ACC112 (cell line): ENCODE data around the gene MAP2K6.

Source experiments
- H2AFZ ChIP-seq: fragments of 200-600 bp; sonication (generic); one replicate; pipeline ENCODE4 v1.6.0; 2017; ENCODE audit warnings: antibody characterized with exemption, low read length; ENCODE audit not compliant: unreplicated experiment
- H3K27ac ChIP-seq: fragments of 200-600 bp; sonication (generic); 2 replicates; pipeline ENCODE4 v1.5.1; 2014; ENCODE audit warnings: low read depth, mild to moderate bottlenecking, antibody characterized with exemption, low read length, moderate library complexity
- H3K27me3 ChIP-seq: fragments of 200-600 bp; sonication (generic); 2 replicates; pipeline ENCODE4 v1.6.1; 2014; ENCODE audit warnings: mild to moderate bottlenecking, antibody characterized with exemption, low read length, moderate library complexity, mixed read lengths; ENCODE audit not compliant: insufficient read depth
- H3K36me3 ChIP-seq: fragments of 200-600 bp; sonication (generic); 2 replicates; pipeline ENCODE4 v1.6.1; 2016; ENCODE audit warnings: mild to moderate bottlenecking, antibody characterized with exemption, low read length, moderate library complexity, mixed read lengths; ENCODE audit not compliant: insufficient read depth
- H3K4me1 ChIP-seq: fragments of 200-600 bp; sonication (generic); one replicate; pipeline ENCODE4 v1.6.1; 2016; ENCODE audit warnings: low read length, mixed read lengths; ENCODE audit not compliant: insufficient read depth, unreplicated experiment, control insufficient read depth
- H3K4me3 ChIP-seq: fragments of 200-600 bp; sonication (generic); 2 replicates; pipeline ENCODE4 v1.5.1; 2014; ENCODE audit warnings: mild to moderate bottlenecking, low read depth, low read length
- H3K79me2 ChIP-seq: fragments of 200-600 bp; sonication (generic); one replicate; pipeline ENCODE4 v1.6.0; 2016; ENCODE audit warnings: low read length; ENCODE audit not compliant: control insufficient read depth, unreplicated experiment, insufficient read depth

Gene MAP2K6

GRCh38 chr17:69414408-69415274 lies at the start of gene MAP2K6:
TSS of gene MAP2K6 (plus strand) at chr17:69414697. CDS start at chr17:69414985, 288 bp downstream.
- H3K27ac ChIP-seq, result no peak within 1 kb of the TSS

DNA sequence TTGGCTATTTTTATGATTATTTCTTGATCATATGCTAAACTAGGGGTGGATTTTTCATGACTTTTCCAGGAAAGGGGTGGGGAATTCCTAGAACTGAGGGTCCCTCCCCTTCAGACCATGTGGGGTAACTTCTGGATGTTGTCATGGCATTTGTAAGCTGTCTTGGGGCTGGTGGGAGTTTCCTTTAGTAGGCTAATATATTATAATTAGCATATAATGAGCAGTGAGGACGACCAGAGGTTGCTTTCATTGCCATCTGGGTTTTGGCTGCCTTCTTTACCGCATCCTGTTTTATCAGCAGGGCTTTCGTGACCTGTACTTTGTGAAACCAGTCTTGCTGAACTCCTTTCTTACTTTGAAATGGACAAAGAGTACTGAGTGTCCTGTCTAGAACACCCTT lies 47.2 kb upstream of the MAP2K6 start:
- no peaks in the 10 kb centered on the region for H3K36me3 ChIP-seq
- H3K27ac ChIP-seq, result no peak overlapping the region
- H3K27me3 ChIP-seq, result no peaks in the 10 kb centered on the region
- no peak overlapping the region for H3K4me3 ChIP-seq
- no peaks in the 10 kb centered on the region for H3K4me1 ChIP-seq
- no peaks in the 10 kb centered on the region for H3K79me2 ChIP-seq
- no peak overlapping the region for H2AFZ ChIP-seq

More at GRCh38 chr17:69414408-69415274, at the start of gene MAP2K6:
- Histone ChIP-seq H2AFZ (peak within 1 kb of the TSS; percentile 93), H3K4me1 (no peaks in the 10 kb centered on the region), H3K79me2 (no peaks in the 10 kb centered on the region), H3K27me3 (no peaks in the 10 kb centered on the region), H3K36me3 (no peaks in the 10 kb centered on the region), H3K4me3 (peak within 1 kb of the TSS; percentile 78)

GRCh38 chr17:69373069-69373468 lies 41.4 kb upstream of the MAP2K6 start:
- no peak overlapping the region for H3K27ac ChIP-seq
- H3K36me3 ChIP-seq, result no peaks in the 10 kb centered on the region
- no peaks in the 10 kb centered on the region for H3K27me3 ChIP-seq
- H3K4me1 ChIP-seq, result no peaks in the 10 kb centered on the region
- no peaks in the 10 kb centered on the region for H3K79me2 ChIP-seq
- no peak overlapping the region for H3K4me3 ChIP-seq
- no peak overlapping the region for H2AFZ ChIP-seq

DNA sequence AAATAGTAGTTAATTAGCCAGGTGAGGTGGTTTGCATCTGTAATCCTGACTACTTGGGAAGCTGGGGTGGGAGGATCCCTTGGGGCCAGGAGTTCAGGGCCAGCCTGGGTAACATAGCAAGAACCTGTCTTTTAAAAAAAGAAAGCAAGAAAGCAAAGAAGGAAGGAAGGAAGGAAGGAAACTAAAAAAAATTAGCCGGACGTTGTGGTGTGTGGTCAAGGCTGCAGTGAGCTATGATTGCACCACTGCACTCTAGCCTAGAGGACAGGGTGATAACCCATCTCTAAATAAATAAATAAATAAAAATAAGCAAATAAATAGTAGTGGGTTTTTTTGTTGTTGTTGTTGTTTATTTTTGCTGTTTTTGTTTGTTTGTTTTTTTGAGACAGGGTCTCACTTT lies 39.3 kb upstream of the MAP2K6 start:
- Histone ChIP-seq H3K4me3 (no peak overlapping the region), H3K36me3 (no peaks in the 10 kb centered on the region), H2AFZ (no peak overlapping the region), H3K4me1 (no peaks in the 10 kb centered on the region), H3K79me2 (no peaks in the 10 kb centered on the region), H3K27ac (no peak overlapping the region), H3K27me3 (no peaks in the 10 kb centered on the region)

- no peaks in the 10 kb centered on the region for H3K4me1 ChIP-seq
- H3K4me3 ChIP-seq, result no peak overlapping the region
- H3K79me2 ChIP-seq, result no peaks in the 10 kb centered on the region
- H3K36me3 ChIP-seq, result no peaks in the 10 kb centered on the region
- H2AFZ ChIP-seq, result no peak overlapping the region
- H3K27ac ChIP-seq, result no peak overlapping the region
- peaks cover 10% of the 10 kb centered on the region for H3K27me3 ChIP-seq
Observed at GRCh38 chr17:69388822-69389442, 25.6 kb upstream of the MAP2K6 start.

GRCh38 chr17:69390795-69391501 lies 23.5 kb upstream of the MAP2K6 start:
- H3K4me3 ChIP-seq, result no peak overlapping the region
- H3K79me2 ChIP-seq, result no peaks in the 10 kb centered on the region
- no peaks in the 10 kb centered on the region for H3K36me3 ChIP-seq
- H3K4me1 ChIP-seq, result no peaks in the 10 kb centered on the region
- H3K27ac ChIP-seq, result no peak overlapping the region
- H2AFZ ChIP-seq, result no peak overlapping the region
- peaks cover 10% of the 10 kb centered on the region for H3K27me3 ChIP-seq

- Histone ChIP-seq H3K4me3 (no peak overlapping the region), H3K79me2 (no peaks in the 10 kb centered on the region), H3K27me3 (no peaks in the 10 kb centered on the region), H3K36me3 (no peaks in the 10 kb centered on the region), H3K4me1 (no peaks in the 10 kb centered on the region), H3K27ac (no peak overlapping the region), H2AFZ (no peak overlapping the region)
Observed at GRCh38 chr17:69401251-69401650, 13.2 kb upstream of the MAP2K6 start.

- Histone ChIP-seq H3K4me3 (no peak overlapping the region), H3K27ac (no peak overlapping the region)
Observed at GRCh38 chr17:69402052-69402451, 12.4 kb upstream of the MAP2K6 start.

DNA sequence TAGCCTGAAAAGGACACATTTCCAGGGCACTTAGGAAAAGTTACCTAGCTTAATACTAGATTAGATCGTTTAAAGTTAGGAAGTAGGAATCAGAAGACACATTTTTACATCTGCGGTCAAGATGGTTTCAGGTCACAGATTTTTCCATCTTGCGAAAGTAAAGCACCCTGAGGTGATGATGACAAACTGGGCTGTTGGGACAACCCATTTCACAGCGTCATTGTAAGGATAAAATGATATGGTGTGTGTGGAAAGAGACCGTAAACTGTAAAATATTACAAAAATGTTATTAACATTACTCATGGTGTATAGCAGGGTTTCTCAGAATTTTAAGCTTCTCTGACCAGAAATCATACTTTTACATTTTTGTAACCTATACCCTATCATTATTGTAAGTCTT lies 10.1 kb upstream of the MAP2K6 start:
- Histone ChIP-seq H3K27ac (no peak overlapping the region), H2AFZ (no peak overlapping the region), H3K4me3 (no peak overlapping the region), H3K4me1 (no peaks in the 10 kb centered on the region), H3K27me3 (no peaks in the 10 kb centered on the region), H3K79me2 (no peaks in the 10 kb centered on the region), H3K36me3 (no peaks in the 10 kb centered on the region)

More at GRCh38 chr17:69402052-69402451, 12.4 kb upstream of the MAP2K6 start:
- Histone ChIP-seq H3K79me2 (no peaks in the 10 kb centered on the region), H3K27me3 (no peaks in the 10 kb centered on the region), H3K36me3 (no peaks in the 10 kb centered on the region), H3K4me1 (no peaks in the 10 kb centered on the region), H2AFZ (no peak overlapping the region)

GRCh38 chr17:69405096-69405495 lies 9.4 kb upstream of the MAP2K6 start:
- no peak overlapping the region for H3K27ac ChIP-seq
- no peak overlapping the region for H3K4me3 ChIP-seq
- H2AFZ ChIP-seq, result no peak overlapping the region
- no peaks in the 10 kb centered on the region for H3K27me3 ChIP-seq
- H3K4me1 ChIP-seq, result no peaks in the 10 kb centered on the region
- no peaks in the 10 kb centered on the region for H3K79me2 ChIP-seq
- no peaks in the 10 kb centered on the region for H3K36me3 ChIP-seq
